AML-193 (cell line): ENCODE results near the gene INPP4B.

Experiments used
- DNase-seq, 2 experiments: peaks; one replicate each; lab custom pipeline; 2025; lab: John Stamatoyannopoulos, UW

INPP4B gene

GRCh38 chr4:142725886-142726285, 120.2 kb downstream of the INPP4B start:
- no peak for DNase-seq

- DNase-seq: no peak
Measured at GRCh38 chr4:142721187-142721586, 124.9 kb downstream of the INPP4B start.

- DNase-seq: peak; percentile 33 to 48
Measured at GRCh38 chr4:142719854-142720541, 126.1 kb downstream of the INPP4B start.

GRCh38 chr4:142718981-142719380, 127.1 kb downstream of the INPP4B start:
- no peak for DNase-seq

GRCh38 chr4:142715727-142716126, 130.4 kb downstream of the INPP4B start:
- no peak for DNase-seq

GRCh38 chr4:142713282-142714030, 132.6 kb downstream of the INPP4B start:
- DNase-seq: no peak

GRCh38 chr4:142708231-142708630, 137.9 kb downstream of the INPP4B start:
- no peak for DNase-seq

- DNase-seq: no peak
Measured at GRCh38 chr4:142707401-142707800, 138.7 kb downstream of the INPP4B start.

- DNase-seq: no peak
Measured at GRCh38 chr4:142706381-142706780, 139.7 kb downstream of the INPP4B start.

- DNase-seq: no peak
Measured at GRCh38 chr4:142705820-142706219, 140.3 kb downstream of the INPP4B start.

GRCh38 chr4:142703694-142704309, 142.3 kb downstream of the INPP4B start:
- no peak for DNase-seq

- no peak for DNase-seq
Measured at GRCh38 chr4:142701017-142701416, 145.1 kb downstream of the INPP4B start.

- no peak for DNase-seq
Measured at GRCh38 chr4:142700531-142700930, 145.6 kb downstream of the INPP4B start.

GRCh38 chr4:142698552-142698951, 147.5 kb downstream of the INPP4B start:
- DNase-seq: no peak

GRCh38 chr4:142697928-142698327, 148.2 kb downstream of the INPP4B start:
- no peak for DNase-seq

- DNase-seq: no peak
Measured at GRCh38 chr4:142697320-142697719, 148.8 kb downstream of the INPP4B start.

GRCh38 chr4:142696334-142697122, 149.6 kb downstream of the INPP4B start:
- DNase-seq: no peak

GRCh38 chr4:142690406-142691163, 155.5 kb downstream of the INPP4B start:
- no peak for DNase-seq

- no peak for DNase-seq
Measured at GRCh38 chr4:142687547-142688275, 158.4 kb downstream of the INPP4B start.

GRCh38 chr4:142686081-142686480, 160.0 kb downstream of the INPP4B start:
- no peak for DNase-seq

- no peak for DNase-seq
Measured at GRCh38 chr4:142683997-142684396, 162.1 kb downstream of the INPP4B start.
